HG03442 (cell line): ENCODE measurements around the gene RBP3.

Experiments used
- ATAC-seq: cut with Tn5 transposase; IDR thresholded peaks from one replicate; pipeline ENCODE4 v1.9.1; 2021; ENCODE audit warnings: mild to moderate bottlenecking, moderate library complexity; ENCODE audit not compliant: unreplicated experiment

RBP3 gene

GRCh38 chr10:47334466-47335295 lies 13.5 kb upstream of the RBP3 start:
- ATAC-seq: no peak

DNA sequence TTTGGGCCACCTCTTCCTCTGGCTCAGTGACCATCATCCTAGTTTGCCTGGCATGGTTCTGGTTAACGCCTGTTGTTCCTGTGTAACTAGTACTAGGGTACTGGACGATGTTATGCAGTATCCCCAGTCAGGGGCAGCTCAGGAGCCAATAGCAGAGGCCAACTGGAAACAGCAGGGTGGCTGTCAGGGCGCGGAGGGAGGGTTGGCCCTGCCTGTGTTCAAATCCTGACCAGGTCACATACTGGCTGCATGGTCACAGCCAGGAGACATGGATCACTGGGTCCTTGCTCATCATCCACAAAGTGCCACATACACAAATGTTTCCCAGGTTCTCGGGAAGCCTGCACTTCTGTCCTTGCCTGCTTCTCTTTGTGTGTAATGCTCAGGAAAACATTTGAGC lies 12.3 kb upstream of the RBP3 start:
- ATAC-seq: no peak

- no peak for ATAC-seq
These were observed 11.6 kb upstream of the RBP3 start for GRCh38 chr10:47336387-47337134.

DNA sequence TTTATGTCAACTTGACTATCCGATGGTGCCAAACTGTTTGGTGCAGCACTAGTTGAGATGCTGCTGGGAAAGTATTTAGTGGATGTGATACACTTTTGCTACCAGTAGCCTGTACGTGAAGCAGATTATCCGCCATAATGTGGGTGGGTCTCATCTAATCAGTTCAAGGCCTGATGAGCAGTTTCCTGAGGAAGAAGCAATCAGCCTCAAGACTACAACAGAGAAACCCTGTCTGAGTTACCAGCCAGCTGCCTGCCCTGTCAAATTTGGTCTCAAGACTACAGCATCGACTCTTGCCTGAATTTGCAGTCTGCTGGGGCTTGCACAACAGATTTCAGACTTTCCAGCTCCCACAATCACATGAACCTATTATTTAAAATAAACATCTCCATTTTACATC lies 10.9 kb upstream of the RBP3 start:
- no peak for ATAC-seq

DNA sequence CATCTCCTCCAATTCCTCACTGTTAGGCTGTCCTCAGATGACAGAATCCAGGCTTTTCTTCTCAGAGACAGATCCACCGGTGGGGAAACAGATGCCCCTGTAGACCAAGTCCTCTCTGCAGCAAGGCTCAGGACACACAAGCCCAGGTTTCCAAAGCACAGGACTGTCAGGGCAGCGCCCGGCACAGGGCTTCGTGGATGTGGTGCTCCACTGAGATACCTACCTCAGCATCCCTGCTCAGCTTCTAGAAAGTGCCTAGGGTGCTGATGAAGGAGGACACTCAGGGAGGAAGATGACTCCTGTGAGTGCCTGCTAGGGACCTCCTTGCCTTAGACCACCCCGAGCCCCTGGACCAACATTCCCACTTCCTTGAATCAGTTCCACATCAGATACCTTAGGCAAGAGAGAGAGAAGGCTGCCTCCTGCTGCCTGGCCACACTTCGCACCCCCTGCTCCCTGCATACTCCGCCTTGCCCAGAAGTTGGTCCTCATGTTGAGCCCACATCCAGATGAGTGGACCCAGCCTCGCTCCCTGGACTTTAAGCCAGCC lies 8.9 kb upstream of the RBP3 start:
- no peak for ATAC-seq

DNA sequence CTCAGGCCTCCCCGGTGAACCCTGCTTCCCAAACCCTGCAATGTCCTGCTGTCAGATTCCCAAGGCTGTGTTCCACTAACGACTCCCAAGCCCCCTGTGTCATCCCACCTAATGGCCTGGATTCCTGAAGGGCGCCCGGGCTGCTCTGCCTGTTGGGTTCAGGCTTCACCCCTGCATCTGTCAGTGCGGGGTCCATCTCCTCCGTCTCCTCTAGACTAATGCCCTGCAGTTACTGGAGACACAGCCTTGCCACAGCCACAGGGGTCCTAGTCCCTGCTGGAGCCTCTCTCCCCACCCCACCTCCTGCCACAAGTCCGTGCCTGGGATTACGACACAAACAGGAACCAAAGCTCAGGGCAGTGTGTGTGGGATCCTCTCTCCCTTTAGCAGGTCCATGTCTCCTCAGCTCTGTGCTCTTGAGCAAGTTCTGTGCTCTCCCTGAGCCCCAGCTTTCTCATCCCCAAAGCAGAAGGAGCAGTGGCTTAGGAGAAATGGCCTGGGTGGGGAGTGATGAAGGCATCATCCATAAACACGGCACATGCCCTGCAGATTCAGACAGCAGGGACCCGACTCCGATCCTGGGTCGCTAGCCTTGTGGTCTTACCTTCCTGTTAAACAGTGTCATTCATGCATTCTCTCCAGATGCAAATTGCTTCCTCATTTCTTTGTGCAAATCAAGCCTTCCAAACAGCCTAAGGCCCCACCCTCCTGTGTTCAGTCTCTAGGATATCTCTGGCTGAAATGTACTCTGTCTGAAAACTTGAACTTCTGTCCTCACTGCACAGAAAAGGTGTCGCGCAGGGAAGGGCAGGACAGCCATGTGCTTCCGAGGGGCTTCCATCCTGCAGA lies 8.2 kb upstream of the RBP3 start:
- ATAC-seq: no peak

GRCh38 chr10:47340608-47341170 lies 7.5 kb upstream of the RBP3 start:
- ATAC-seq: no peak

GRCh38 chr10:47344996-47345870 lies 2.9 kb upstream of the RBP3 start:
- ATAC-seq: no peak

DNA sequence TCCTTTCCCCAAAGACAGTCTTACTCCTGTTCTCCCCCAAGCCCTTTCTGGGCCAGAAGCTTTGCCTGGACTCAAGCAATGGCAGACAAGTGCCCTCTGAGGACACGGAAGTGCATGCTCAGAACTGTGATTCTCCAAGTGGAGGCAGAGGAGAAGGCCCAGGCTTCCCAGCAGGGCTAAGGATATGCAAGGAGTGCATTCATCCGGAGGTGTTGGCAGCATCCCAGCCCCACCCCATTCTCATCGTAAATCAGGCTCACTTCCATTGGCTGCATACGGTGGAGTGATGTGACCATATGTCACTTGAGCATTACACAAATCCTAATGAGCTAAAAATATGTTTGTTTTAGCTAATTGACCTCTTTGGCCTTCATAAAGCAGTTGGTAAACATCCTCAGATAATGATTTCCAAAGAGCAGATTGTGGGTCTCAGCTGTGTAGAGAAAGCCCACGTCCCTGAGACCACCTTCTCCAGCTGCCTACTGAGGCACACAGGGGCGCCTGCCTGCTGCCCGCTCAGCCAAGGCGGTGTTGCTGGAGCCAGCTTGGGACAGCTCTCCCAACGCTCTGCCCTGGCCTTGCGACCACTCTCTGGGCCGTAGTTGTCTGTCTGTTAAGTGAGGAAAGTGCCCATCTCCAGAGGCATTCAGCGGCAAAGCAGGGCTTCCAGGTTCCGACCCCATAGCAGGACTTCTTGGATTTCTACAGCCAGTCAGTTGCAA lies 1.4 kb upstream of the RBP3 start:
- no peak for ATAC-seq

DNA sequence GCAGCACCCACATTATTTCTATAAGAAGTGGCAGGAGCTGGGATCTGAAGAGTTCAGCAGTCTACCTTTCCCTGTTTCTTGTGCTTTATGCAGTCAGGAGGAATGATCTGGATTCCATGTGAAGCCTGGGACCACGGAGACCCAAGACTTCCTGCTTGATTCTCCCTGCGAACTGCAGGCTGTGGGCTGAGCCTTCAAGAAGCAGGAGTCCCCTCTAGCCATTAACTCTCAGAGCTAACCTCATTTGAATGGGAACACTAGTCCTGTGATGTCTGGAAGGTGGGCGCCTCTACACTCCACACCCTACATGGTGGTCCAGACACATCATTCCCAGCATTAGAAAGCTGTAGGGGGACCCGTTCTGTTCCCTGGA lies 874 bp upstream of the RBP3 start:
- no peak for ATAC-seq

DNA sequence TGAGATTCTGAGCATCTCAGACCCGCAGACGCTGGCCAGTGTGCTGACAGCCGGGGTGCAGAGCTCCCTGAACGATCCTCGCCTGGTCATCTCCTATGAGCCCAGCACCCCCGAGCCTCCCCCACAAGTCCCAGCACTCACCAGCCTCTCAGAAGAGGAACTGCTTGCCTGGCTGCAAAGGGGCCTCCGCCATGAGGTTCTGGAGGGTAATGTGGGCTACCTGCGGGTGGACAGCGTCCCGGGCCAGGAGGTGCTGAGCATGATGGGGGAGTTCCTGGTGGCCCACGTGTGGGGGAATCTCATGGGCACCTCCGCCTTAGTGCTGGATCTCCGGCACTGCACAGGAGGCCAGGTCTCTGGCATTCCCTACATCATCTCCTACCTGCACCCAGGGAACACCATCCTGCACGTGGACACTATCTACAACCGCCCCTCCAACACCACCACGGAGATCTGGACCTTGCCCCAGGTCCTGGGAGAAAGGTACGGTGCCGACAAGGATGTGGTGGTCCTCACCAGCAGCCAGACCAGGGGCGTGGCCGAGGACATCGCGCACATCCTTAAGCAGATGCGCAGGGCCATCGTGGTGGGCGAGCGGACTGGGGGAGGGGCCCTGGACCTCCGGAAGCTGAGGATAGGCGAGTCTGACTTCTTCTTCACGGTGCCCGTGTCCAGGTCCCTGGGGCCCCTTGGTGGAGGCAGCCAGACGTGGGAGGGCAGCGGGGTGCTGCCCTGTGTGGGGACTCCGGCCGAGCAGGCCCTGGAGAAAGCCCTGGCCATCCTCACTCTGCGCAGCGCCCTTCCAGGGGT lies 703 bp downstream of the RBP3 start:
- no peak for ATAC-seq

DNA sequence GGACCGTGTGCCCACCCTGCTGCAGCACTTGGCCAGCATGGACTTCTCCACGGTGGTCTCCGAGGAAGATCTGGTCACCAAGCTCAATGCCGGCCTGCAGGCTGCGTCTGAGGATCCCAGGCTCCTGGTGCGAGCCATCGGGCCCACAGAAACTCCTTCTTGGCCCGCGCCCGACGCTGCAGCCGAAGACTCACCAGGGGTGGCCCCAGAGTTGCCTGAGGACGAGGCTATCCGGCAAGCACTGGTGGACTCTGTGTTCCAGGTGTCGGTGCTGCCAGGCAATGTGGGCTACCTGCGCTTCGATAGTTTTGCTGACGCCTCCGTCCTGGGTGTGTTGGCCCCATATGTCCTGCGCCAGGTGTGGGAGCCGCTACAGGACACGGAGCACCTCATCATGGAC lies 1.4 kb downstream of the RBP3 start:
- ATAC-seq: no peak

DNA sequence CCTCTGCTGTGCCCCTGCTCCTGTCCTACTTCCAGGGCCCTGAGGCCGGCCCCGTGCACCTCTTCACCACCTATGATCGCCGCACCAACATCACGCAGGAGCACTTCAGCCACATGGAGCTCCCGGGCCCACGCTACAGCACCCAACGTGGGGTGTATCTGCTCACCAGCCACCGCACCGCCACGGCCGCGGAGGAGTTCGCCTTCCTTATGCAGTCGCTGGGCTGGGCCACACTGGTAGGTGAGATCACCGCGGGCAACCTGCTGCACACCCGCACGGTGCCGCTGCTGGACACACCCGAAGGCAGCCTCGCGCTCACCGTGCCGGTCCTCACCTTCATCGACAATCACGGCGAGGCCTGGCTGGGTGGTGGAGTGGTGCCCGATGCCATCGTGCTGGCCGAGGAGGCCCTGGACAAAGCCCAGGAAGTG lies 1.8 kb downstream of the RBP3 start:
- no peak for ATAC-seq

DNA sequence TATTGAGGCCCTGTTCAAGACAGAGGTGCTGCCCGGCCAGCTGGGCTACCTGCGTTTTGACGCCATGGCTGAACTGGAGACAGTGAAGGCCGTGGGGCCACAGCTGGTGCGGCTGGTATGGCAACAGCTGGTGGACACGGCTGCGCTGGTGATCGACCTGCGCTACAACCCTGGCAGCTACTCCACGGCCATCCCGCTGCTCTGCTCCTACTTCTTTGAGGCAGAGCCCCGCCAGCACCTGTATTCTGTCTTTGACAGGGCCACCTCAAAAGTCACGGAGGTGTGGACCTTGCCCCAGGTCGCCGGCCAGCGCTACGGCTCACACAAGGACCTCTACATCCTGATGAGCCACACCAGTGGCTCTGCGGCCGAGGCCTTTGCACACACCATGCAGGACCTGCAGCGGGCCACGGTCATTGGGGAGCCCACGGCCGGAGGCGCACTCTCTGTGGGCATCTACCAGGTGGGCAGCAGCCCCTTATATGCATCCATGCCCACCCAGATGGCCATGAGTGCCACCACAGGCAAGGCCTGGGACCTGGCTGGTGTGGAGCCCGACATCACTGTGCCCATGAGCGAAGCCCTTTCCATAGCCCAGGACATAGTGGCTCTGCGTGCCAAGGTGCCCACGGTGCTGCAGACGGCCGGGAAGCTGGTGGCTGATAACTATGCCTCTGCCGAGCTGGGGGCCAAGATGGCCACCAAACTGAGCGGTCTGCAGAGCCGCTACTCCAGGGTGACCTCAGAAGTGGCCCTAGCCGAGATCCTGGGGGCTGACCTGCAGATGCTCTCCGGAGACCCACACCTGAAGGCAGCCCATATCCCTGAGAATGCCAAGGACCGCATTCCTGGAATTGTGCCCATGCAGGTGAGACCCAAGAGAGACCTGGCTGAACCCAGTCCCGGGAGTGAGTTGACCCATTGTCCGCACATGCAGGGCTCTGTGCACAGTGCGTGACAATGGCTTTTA lies 2.8 kb downstream of the RBP3 start:
- no peak for ATAC-seq

DNA sequence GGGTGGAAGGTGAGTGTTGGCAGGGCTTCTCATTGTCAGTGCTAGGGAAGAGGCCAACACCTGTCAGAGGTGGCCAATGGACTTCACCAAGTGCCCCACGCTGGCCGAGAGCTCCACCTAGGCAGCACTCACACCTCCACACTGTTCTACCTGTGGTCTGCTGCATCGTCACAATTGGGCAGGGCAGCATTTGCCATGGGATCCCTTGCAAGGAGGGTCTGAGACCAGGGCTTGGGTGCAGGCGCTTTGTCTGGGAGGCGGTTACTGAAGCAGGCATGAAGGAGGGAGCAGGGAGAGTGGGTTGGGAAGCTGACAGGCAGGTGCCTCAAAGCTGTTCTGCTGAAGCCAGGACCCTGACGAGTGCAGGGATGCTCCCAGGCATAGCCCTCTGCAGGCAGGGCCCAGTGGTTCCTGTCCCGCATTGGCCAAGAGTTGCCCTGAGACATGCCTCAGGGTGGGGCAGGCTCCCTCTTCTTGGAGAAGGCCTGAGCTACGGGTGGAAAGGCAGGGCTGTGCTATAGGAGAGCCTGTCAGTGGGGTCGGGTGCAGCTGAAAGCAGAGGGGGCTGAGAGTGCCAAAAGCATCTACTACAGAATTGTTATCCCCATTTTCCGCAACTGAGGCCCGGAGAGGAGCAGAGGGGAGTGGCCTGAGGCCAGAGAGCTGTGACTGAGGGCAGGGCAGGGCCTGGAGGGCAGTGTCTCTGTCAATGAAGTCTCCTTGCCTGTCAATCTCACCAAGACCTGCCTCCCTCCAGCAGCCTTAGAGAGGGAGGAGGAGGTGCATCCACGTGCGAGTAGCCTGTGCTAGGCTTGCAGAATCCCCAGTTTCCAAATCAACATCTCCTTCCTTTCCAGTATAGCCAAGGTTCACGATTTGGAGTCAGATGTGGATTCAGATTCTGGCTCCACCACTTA lies 4.0 kb downstream of the RBP3 start:
- no peak for ATAC-seq

DNA sequence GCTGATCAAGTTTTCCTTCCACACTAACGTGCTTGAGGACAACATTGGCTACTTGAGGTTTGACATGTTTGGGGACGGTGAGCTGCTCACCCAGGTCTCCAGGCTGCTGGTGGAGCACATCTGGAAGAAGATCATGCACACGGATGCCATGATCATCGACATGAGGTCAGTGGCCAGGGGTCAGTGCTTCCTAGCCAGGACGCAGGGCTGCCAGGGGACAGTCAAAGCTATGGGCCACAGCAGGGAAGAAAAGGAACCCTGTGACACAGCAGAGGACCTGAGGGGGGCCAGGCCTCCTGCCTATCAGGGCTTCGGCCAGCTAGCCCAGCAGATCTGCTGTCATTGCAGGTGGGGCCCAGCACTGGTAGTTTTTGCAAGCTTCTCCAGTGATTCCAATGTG lies 5.2 kb downstream of the RBP3 start:
- ATAC-seq: no peak
